ENCODE measurements around the gene ZNF701. TPM values are rescaled to one million over a fixed set of nuclear protein-coding genes. Genes with fewer than 3 reads are reported as not detected.

Gene ZNF701
- total RNA-seq, 1 experiment from 2014 or later = 24.4 TPM

DNA sequence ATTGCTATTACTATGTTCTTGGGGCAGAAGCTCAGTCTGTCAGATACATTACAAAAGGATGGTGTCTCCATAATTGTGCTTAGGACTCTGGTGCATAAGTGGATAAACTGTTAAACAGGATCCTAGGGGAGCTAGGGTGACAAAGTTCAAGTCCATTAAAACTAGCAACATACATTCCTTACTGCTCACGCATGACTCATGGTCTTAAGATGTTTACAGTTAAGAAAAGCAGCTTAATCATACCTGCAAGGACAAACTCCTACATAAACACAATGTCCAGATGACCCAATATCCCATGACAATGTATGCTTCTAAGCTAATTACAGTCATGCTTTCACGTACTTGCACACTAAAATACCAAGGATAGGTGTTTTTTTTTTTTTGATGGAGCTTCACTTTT lies 3.5 kb upstream of the ZNF701 start:
- Histone ChIP-seq H3K79me2 (ENCODE audit: insufficient read depth, low read length) (no peaks in the 10 kb centered on the region), H4K20me1 (ENCODE audit: control insufficient read depth, insufficient read depth, insufficient read length) (peaks cover 3% of the 10 kb centered on the region), H3K4ac (ENCODE audit: low read depth, low read length) (no peak overlapping the region), H3K27ac (ENCODE audit: insufficient read length, low read depth, low read length) (no peak overlapping the region), H2BK20ac (ENCODE audit: low read depth, low read length, poor library complexity, severe bottlenecking) (no peak overlapping the region), H3K9me3 (ENCODE audit: control insufficient read depth, low read depth, low read length) (no peaks in the 10 kb centered on the region), H4K91ac (ENCODE audit: insufficient read length, low read depth, low read length) (no peak overlapping the region), H3T11ph (ENCODE audit: low read length) (no peak overlapping the region), H3K9ac (ENCODE audit: extremely low read depth, insufficient read length, low read length) (no peak overlapping the region), H2BK5ac (ENCODE audit: insufficient read length, low read length) (no peak overlapping the region), H3K23me2 (ENCODE audit: insufficient read length, low read depth, low read length, poor library complexity, severe bottlenecking) (peaks cover 9% of the 10 kb centered on the region), H2AFZ (ENCODE audit: low read length) (no peak overlapping the region), H3K23ac (ENCODE audit: insufficient read length, low read depth, low read length) (no peak overlapping the region), H2BK12ac (ENCODE audit: insufficient read length, low read depth, low read length) (no peak overlapping the region), H3K4me2 (ENCODE audit: insufficient read depth, insufficient read length, low read length) (no peak overlapping the region), H3K27me3 (ENCODE audit: insufficient read depth, low read length) (no peaks in the 10 kb centered on the region), H3K56ac (ENCODE audit: insufficient read length, low read depth, low read length) (no peak overlapping the region), H3K79me1 (ENCODE audit: insufficient read depth, low read depth, low read length, poor library complexity, severe bottlenecking) (no peaks in the 10 kb centered on the region), H2AK5ac (ENCODE audit: insufficient read length, low read length) (no peak overlapping the region), H3K14ac (ENCODE audit: insufficient read depth, low read length) (no peak overlapping the region), H4K8ac (replicated peaks; ENCODE audit: insufficient read length, low read depth, low read length) (no peak overlapping the region), H3K18ac (ENCODE audit: insufficient read length, low read depth, low read length) (no peak overlapping the region), H4K5ac (ENCODE audit: insufficient read length, low read depth, low read length) (no peak overlapping the region), H2BK15ac (ENCODE audit: low read depth, low read length) (no peak overlapping the region), H3K4me1 (ENCODE audit: insufficient read depth, low read length) (no peaks in the 10 kb centered on the region; the same call in 1 of the 2 replicates), H2BK120ac (ENCODE audit: low read depth, low read length, poor library complexity, severe bottlenecking) (no peak overlapping the region)
- H3K4me3 Mint-ChIP-seq = no peak overlapping the region
- TF ChIP-seq, protein P1, sequence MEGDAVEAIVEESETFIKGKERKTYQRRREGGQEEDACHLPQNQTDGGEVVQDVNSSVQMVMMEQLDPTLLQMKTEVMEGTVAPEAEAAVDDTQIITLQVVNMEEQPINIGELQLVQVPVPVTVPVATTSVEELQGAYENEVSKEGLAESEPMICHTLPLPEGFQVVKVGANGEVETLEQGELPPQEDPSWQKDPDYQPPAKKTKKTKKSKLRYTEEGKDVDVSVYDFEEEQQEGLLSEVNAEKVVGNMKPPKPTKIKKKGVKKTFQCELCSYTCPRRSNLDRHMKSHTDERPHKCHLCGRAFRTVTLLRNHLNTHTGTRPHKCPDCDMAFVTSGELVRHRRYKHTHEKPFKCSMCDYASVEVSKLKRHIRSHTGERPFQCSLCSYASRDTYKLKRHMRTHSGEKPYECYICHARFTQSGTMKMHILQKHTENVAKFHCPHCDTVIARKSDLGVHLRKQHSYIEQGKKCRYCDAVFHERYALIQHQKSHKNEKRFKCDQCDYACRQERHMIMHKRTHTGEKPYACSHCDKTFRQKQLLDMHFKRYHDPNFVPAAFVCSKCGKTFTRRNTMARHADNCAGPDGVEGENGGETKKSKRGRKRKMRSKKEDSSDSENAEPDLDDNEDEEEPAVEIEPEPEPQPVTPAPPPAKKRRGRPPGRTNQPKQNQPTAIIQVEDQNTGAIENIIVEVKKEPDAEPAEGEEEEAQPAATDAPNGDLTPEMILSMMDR (conservative IDR thresholded peaks at IDR 0.05) = no peak
- no peaks in the 10 kb centered on the region for H3K9me3 Mint-ChIP-seq
- no peaks in the 10 kb centered on the region for H3K27me3 Mint-ChIP-seq (ENCODE audit: low read depth)
- no peak for DNase-seq
- H3K36me3 Mint-ChIP-seq (ENCODE audit: insufficient read depth in 1 of 3, low read depth in 3 of 3) = peaks cover 0 to 22% (median 19%) of the 10 kb centered on the region in 3 experiments; a peak in 6 of 7 replicates
- H3K27ac Mint-ChIP-seq = no peak overlapping the region
- no CpG with 5 or more reads among the region's 2 CpGs for WGBS (ENCODE audit: extremely low coverage, insufficient read length, low lambda C conversion rate)
- peaks cover 34% of the 10 kb centered on the region in 2 experiments for H3K4me1 Mint-ChIP-seq
